Fibroblast of mammary gland (primary cell): Measurements from ENCODE around the gene CNTN5.

ENCODE experiments used
- DNase-seq: peaks from one replicate; pipeline ENCODE4 v3.0.0-alpha.2; 2010; ENCODE audit warnings: low read depth
- H3K4me3 ChIP-seq: 2 replicates; pipeline ENCODE4 v1.5.1; 2011; ENCODE audit warnings: low read depth, mild to moderate bottlenecking, low read length, moderate library complexity; ENCODE audit not compliant: control insufficient read depth
- TF ChIP-seq, protein P1 (sequence below): conservative IDR thresholded peaks from 2 replicates; pipeline ENCODE4 v1.5.1; 2011; ENCODE audit warnings: low read depth, low read length, inconsistent platforms; ENCODE audit not compliant: control insufficient read depth, insufficient read depth

The CNTN5 gene

DNA sequence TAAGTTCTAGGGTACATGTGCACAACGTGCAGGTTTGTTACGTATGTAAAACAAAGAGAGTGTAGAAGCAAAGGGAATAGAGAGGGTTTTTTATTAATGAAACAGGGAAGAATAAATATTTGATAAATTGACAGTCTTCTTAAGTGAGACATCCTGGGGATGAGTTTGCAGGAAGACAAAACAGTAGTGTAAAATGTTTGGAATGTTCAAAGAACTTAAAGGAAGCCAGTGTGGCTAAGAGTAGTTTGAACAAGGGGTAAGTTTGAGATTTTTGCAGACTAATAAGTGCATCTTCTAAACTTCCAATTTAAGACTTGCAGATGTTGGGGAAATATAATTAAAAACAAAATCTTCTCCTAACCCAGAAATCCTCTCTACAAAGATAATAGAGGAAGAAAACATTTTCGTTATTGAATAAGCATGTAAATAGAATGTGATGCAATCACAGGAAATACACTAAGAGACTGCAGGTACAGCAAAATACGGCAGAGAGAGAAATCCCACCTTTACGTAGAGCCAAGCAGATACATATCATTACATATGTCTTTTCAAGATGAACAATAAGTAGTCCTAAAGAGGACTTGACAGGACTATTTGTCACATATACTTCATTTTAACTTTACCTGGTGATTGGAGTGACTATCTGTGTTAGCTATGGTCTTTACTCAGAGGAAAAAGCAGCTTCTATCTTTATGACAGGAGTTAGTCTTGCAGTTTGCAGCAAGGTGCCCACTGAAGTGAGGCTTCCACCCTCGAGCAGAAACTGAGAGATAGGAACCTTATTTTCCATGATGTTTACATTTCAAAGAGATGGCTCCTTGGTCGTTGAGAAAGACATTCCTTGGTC, 402.1 kb downstream of the CNTN5 start:
- DNase-seq, result no peak
- TF ChIP-seq, protein P1, sequence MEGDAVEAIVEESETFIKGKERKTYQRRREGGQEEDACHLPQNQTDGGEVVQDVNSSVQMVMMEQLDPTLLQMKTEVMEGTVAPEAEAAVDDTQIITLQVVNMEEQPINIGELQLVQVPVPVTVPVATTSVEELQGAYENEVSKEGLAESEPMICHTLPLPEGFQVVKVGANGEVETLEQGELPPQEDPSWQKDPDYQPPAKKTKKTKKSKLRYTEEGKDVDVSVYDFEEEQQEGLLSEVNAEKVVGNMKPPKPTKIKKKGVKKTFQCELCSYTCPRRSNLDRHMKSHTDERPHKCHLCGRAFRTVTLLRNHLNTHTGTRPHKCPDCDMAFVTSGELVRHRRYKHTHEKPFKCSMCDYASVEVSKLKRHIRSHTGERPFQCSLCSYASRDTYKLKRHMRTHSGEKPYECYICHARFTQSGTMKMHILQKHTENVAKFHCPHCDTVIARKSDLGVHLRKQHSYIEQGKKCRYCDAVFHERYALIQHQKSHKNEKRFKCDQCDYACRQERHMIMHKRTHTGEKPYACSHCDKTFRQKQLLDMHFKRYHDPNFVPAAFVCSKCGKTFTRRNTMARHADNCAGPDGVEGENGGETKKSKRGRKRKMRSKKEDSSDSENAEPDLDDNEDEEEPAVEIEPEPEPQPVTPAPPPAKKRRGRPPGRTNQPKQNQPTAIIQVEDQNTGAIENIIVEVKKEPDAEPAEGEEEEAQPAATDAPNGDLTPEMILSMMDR, result no peak
- H3K4me3 ChIP-seq, result no peak overlapping the region

DNA sequence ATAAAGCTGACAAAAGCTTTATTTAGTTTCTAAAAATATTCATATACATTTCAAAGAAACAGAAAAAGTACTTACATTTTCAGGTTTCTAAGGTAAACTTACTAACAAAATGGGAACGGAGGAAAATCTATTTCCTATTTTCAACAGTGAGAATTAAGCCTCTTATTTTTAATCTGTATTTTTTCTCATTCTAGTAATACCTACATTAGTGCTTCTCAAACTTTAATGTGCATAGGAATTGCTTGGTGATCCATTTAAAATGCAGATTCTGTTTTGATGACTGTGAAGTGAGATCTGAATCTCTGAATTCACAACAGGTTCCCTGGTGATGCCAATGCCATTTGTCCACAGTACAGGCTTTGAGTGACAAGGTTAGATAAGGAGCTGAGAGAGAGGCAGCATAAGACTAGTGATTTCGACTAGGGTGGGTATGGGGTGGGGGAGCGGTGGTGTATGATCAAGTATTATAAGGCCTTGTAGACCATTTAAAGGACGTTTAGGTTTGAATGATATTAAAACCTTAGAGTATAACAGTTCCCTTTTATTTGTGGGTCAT, 402.8 kb downstream of the CNTN5 start:
- no peak for DNase-seq
- TF ChIP-seq, protein P1, result no peak
- H3K4me3 ChIP-seq, result no peak overlapping the region

DNA sequence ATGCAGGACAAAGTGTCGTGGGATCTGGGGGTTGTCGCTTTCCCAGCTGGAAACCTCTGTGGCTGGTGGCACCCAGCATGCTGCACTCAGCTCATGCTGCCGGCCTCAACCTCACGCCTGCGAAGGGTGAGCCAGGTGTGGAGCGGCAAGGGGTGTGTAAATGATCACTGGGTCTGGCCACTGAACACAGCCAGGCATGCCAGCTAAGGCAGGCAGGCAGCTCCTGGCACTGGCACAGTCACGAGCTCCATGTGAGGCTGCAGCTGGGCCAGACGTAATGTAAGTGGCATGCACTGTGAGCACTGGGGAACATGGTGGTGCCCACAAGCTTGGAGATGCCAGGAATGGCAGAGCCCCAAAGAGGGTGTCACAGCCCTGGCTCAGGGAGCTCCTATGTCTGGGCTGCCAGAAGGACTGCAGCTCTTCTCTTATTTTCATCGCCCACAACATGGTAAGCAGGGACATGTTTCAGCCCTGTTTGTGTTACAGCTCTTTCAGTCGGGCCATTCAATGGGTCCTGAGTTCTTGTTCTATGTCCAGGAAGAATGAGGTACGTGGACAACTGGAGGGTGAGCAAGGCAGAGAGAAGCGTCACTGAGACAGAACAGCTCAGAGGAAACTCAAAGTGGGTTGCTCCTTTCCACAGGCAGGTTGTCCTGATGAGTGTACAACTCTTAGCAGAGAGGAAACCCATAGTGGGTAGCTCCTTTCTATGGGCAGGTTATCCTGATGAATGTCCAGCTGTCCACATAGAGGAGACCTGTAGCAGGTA, 403.8 kb downstream of the CNTN5 start:
- TF ChIP-seq, protein P1, result no peak
- no peak for DNase-seq
- H3K4me3 ChIP-seq, result no peak overlapping the region

DNA sequence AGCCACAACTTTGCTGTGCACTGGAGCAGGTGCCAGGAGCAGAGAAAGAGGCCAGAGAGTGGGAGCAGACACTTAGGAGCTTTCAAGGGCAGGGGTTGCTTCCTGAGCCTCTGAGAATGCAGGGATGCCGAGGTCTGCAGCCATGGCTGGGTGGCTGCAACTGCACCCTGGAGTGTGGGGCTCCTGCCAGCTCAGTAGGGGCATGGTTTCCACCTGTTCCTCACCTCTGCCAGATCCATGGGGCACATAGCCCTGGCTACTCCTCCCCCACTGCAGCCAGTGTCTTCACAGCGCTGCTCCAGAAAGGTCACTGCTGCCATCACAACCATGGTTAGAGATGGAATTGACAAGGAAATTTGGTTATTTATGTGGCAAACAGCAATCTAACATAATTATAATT, 404.8 kb downstream of the CNTN5 start:
- no peak for DNase-seq
- TF ChIP-seq, protein P1, result no peak
- H3K4me3 ChIP-seq, result no peak overlapping the region

DNA sequence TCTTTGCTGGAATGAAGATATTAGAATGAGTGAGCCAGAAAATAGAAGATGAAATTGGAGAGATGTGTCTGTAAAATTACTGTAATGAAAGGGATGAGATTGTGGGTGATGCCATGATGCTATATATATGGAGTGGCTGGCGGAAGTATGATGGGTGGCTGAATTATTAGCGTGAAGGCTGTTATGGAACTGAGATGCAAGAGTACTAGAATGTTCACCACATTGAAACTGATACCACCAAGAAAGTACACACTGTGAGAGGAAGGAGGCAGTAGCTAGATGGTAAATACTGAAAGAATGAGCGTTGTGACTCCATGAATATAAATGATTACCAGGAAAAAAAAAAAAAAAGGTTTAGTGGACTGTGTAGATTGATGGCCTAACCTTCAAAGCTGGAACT, 411.9 kb downstream of the CNTN5 start:
- TF ChIP-seq, protein P1, result no peak
- no peak for DNase-seq
- no peak overlapping the region for H3K4me3 ChIP-seq

DNA sequence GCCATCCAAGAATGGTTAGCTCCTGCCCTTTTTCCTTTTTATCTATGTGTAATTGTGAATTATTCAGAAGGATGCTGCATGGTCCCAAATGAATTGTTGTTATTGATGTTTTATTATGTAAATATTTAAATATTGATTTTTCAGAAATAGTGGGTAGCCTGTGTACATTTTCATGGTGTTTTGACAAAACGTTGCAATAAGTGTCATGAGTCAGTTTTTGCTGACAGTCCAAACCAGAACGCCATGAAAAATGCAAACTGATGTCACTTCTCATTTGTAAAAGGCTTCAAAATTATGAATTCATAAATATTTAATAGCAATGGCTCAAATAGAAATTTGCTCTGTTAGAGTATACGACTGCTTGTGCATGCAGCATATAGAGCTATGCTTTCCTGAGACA, 422.5 kb downstream of the CNTN5 start:
- DNase-seq, result no peak
- H3K4me3 ChIP-seq, result no peak overlapping the region
- TF ChIP-seq, protein P1, result no peak
